DMS153 treated with DMSO at 0.1 percent for 48 hours (cell line): Measurements from ENCODE around the gene SLAMF6.
A peak's percentile ranks its signal among the peaks of the same experiment; 100 is the strongest.
"Not testable (repeated sequence)": the region's sequence is repeated elsewhere in the genome, so short reads cannot be mapped to it uniquely, and the experiment has no call there.

Experiments
- DNase-seq: peaks from one replicate; lab custom pipeline; 2025; ENCODE audit not compliant: unreplicated experiment; lab: John Stamatoyannopoulos, UW

Gene SLAMF6

GRCh38 chr1:160542303-160542945 is 19.4 kb upstream of the SLAMF6 start:
- no peak for DNase-seq

GRCh38 chr1:160541622-160542302 is 18.7 kb upstream of the SLAMF6 start:
- no peak for DNase-seq

- DNase-seq: no peak
Measured at GRCh38 chr1:160540859-160541233, 17.8 kb upstream of the SLAMF6 start.

GRCh38 chr1:160539990-160540858 is 17.2 kb upstream of the SLAMF6 start:
- peak; percentile 45 for DNase-seq

GRCh38 chr1:160539684-160539989 is 16.6 kb upstream of the SLAMF6 start:
- no peak for DNase-seq

- DNase-seq: no peak
Measured at GRCh38 chr1:160538985-160539651, 16.1 kb upstream of the SLAMF6 start.

- DNase-seq: no peak
Measured at GRCh38 chr1:160537714-160538665, 14.9 kb upstream of the SLAMF6 start.

GRCh38 chr1:160534823-160535605 is 12.0 kb upstream of the SLAMF6 start:
- no peak for DNase-seq

GRCh38 chr1:160532557-160532813 is 9.4 kb upstream of the SLAMF6 start:
- DNase-seq: not testable (repeated sequence)

- DNase-seq: not testable (repeated sequence)
Measured at GRCh38 chr1:160531809-160532556, 8.9 kb upstream of the SLAMF6 start.

- not testable (repeated sequence) for DNase-seq
Measured at GRCh38 chr1:160529401-160529952, 6.4 kb upstream of the SLAMF6 start.

GRCh38 chr1:160523789-160524188 is 734 bp upstream of the SLAMF6 start:
- DNase-seq: not testable (repeated sequence)

GRCh38 chr1:160522136-160522535 is 919 bp downstream of the SLAMF6 start:
- no peak for DNase-seq

- DNase-seq: no peak
Measured at GRCh38 chr1:160521554-160521953, 1.5 kb downstream of the SLAMF6 start.

- no peak for DNase-seq
Measured at GRCh38 chr1:160520999-160521398, 2.1 kb downstream of the SLAMF6 start.

GRCh38 chr1:160520582-160520981 is 2.5 kb downstream of the SLAMF6 start:
- no peak for DNase-seq

- no peak for DNase-seq
Measured at GRCh38 chr1:160519642-160520435, 3.2 kb downstream of the SLAMF6 start.

GRCh38 chr1:160517519-160517918 is 5.5 kb downstream of the SLAMF6 start:
- not testable (repeated sequence) for DNase-seq
